ENCODE results near the gene GALNT2. TPM values are rescaled to one million over a fixed set of nuclear protein-coding genes. Genes with fewer than 3 reads are reported as not detected.

The GALNT2 gene
- total RNA-seq, 1 donor = 69.5 TPM

GRCh38 chr1:230197644-230198567 is 130.9 kb downstream of the GALNT2 start:
- DNase-seq (ENCODE audit: low read depth) = no peak

GRCh38 chr1:230199034-230199433 is 132.0 kb downstream of the GALNT2 start:
- H3K4me3 ChIP-seq (ENCODE audit: low read depth, low read length) = no peak overlapping the region
- TF ChIP-seq CTCF (IDR thresholded peaks at IDR 0.05; ENCODE audit: insufficient read depth, low read depth, low read length) = no peak
- DNase-seq (ENCODE audit: low read depth) = no peak

More at GRCh38 chr1:230197644-230198567, 130.9 kb downstream of the GALNT2 start:
- H3K4me3 ChIP-seq (ENCODE audit: low read depth, low read length) = no peak overlapping the region
- no peak for TF ChIP-seq CTCF (IDR thresholded peaks at IDR 0.05; ENCODE audit: insufficient read depth, low read depth, low read length)

- TF ChIP-seq CTCF (IDR thresholded peaks at IDR 0.05; ENCODE audit: insufficient read depth, low read depth, low read length) = no peak
- H3K4me3 ChIP-seq (ENCODE audit: low read depth, low read length) = no peak overlapping the region
- no peak for DNase-seq (ENCODE audit: low read depth)
Measured at GRCh38 chr1:230199554-230199953, 132.5 kb downstream of the GALNT2 start.

- no peak overlapping the region for H3K4me3 ChIP-seq (ENCODE audit: low read depth, low read length)
- TF ChIP-seq CTCF (IDR thresholded peaks at IDR 0.05; ENCODE audit: insufficient read depth, low read depth, low read length) = no peak
- no peak for DNase-seq (ENCODE audit: low read depth)
Measured at GRCh38 chr1:230200276-230200675, 133.2 kb downstream of the GALNT2 start.

- TF ChIP-seq CTCF (IDR thresholded peaks at IDR 0.05; ENCODE audit: insufficient read depth, low read depth, low read length) = no peak
- DNase-seq (ENCODE audit: low read depth) = no peak
- no peak overlapping the region for H3K4me3 ChIP-seq (ENCODE audit: low read depth, low read length)
Measured at GRCh38 chr1:230201445-230201844, 134.4 kb downstream of the GALNT2 start.

- no peak for DNase-seq (ENCODE audit: low read depth)
- TF ChIP-seq CTCF (IDR thresholded peaks at IDR 0.05; ENCODE audit: insufficient read depth, low read depth, low read length) = no peak
- no peak overlapping the region for H3K4me3 ChIP-seq (ENCODE audit: low read depth, low read length)
Measured at GRCh38 chr1:230204842-230205241, 137.8 kb downstream of the GALNT2 start.
